ENCODE data around the gene COQ4.

The COQ4 gene

DNA sequence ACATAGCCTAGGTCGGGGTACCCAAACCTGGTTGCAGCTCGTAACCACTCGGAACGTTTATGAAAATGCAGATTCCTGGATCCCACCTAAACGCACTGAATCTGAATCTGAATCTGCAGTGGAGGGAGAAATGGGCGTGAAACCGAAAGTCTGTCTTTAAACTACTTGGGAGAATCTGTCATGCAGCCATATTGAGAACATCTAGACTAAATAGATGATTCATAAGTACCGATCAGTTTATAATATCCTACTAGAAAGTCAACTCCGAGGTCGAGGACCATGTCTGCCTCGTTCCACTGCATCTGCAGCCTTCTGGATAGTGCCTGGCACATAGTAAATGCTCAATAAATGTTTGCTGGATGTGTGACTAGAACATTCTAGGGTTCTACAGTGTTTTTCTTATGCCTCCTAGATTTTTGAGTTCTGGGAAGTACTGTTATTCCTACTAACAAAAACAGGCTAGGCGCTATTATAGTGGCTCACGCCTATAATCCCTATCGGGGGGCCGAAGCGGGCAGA lies 632 bp downstream of the COQ4 start (continued):
- TF ChIP-seq, protein P1, sequence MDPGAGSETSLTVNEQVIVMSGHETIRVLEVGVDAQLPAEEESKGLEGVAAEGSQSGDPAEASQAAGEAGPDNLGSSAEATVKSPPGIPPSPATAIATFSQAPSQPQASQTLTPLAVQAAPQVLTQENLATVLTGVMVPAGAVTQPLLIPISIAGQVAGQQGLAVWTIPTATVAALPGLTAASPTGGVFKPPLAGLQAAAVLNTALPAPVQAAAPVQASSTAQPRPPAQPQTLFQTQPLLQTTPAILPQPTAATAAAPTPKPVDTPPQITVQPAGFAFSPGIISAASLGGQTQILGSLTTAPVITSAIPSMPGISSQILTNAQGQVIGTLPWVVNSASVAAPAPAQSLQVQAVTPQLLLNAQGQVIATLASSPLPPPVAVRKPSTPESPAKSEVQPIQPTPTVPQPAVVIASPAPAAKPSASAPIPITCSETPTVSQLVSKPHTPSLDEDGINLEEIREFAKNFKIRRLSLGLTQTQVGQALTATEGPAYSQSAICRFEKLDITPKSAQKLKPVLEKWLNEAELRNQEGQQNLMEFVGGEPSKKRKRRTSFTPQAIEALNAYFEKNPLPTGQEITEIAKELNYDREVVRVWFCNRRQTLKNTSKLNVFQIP (CRISPR knock-in tag; IDR thresholded peaks at IDR 0.05; ENCODE audit: borderline replicate concordance, low read depth), result no peak
- TF ChIP-seq ZNF8 (CRISPR knock-in tag; IDR thresholded peaks at IDR 0.05), result no peak

DNA sequence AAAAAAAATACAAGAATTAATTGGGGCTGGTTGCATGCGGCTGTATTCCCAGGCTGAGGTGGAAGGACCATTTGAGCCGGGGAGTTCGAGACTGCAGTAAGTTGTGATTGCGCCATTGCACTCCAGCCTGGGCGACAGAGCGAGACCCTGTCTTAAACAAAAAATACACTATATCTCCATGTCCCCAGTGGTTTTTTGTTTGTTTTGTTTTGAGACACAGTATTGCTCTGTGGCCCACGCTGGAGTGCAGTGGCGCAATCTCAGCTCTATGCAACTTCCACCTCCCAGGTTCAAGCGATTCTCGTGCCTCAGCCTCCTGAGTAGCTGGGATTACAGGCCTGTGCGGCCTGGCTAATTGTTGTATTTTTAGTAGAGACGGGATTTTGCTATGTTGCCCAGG lies 1.2 kb downstream of the COQ4 start:
- TF ChIP-seq ZFP30 (CRISPR knock-in tag; IDR thresholded peaks at IDR 0.05), result no peak
- no peak for TF ChIP-seq CSDC2 (CRISPR knock-in tag; IDR thresholded peaks at IDR 0.05)
- TF ChIP-seq ZNF565 (CRISPR knock-in tag; conservative IDR thresholded peaks at IDR 0.05; ENCODE audit: low read depth), result no peak
- TF ChIP-seq, protein P2, sequence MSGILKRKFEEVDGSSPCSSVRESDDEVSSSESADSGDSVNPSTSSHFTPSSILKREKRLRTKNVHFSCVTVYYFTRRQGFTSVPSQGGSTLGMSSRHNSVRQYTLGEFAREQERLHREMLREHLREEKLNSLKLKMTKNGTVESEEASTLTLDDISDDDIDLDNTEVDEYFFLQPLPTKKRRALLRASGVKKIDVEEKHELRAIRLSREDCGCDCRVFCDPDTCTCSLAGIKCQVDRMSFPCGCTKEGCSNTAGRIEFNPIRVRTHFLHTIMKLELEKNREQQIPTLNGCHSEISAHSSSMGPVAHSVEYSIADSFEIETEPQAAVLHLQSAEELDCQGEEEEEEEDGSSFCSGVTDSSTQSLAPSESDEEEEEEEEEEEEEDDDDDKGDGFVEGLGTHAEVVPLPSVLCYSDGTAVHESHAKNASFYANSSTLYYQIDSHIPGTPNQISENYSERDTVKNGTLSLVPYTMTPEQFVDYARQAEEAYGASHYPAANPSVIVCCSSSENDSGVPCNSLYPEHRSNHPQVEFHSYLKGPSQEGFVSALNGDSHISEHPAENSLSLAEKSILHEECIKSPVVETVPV (CRISPR knock-in tag; IDR thresholded peaks at IDR 0.05), result no peak
- TF ChIP-seq TCF4 (CRISPR knock-in tag; IDR thresholded peaks at IDR 0.05; ENCODE audit: borderline replicate concordance), result no peak
- TF ChIP-seq, protein P3, sequence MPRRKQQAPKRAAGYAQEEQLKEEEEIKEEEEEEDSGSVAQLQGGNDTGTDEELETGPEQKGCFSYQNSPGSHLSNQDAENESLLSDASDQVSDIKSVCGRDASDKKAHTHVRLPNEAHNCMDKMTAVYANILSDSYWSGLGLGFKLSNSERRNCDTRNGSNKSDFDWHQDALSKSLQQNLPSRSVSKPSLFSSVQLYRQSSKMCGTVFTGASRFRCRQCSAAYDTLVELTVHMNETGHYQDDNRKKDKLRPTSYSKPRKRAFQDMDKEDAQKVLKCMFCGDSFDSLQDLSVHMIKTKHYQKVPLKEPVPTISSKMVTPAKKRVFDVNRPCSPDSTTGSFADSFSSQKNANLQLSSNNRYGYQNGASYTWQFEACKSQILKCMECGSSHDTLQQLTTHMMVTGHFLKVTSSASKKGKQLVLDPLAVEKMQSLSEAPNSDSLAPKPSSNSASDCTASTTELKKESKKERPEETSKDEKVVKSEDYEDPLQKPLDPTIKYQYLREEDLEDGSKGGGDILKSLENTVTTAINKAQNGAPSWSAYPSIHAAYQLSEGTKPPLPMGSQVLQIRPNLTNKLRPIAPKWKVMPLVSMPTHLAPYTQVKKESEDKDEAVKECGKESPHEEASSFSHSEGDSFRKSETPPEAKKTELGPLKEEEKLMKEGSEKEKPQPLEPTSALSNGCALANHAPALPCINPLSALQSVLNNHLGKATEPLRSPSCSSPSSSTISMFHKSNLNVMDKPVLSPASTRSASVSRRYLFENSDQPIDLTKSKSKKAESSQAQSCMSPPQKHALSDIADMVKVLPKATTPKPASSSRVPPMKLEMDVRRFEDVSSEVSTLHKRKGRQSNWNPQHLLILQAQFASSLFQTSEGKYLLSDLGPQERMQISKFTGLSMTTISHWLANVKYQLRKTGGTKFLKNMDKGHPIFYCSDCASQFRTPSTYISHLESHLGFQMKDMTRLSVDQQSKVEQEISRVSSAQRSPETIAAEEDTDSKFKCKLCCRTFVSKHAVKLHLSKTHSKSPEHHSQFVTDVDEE (CRISPR knock-in tag; IDR thresholded peaks at IDR 0.05), result no peak
- TF ChIP-seq TOX (CRISPR knock-in tag; IDR thresholded peaks at IDR 0.05; ENCODE audit: borderline replicate concordance), result no peak
- no peak for TF ChIP-seq BACH2 (CRISPR knock-in tag; IDR thresholded peaks at IDR 0.05; ENCODE audit: borderline replicate concordance)
- TF ChIP-seq ZNF70 (CRISPR knock-in tag; IDR thresholded peaks at IDR 0.05), result no peak
- TF ChIP-seq GLIS3 (CRISPR knock-in tag; IDR thresholded peaks at IDR 0.05), result no peak
- TF ChIP-seq ZC3H10 (CRISPR knock-in tag; IDR thresholded peaks at IDR 0.05), result no peak
- TF ChIP-seq, protein P4, sequence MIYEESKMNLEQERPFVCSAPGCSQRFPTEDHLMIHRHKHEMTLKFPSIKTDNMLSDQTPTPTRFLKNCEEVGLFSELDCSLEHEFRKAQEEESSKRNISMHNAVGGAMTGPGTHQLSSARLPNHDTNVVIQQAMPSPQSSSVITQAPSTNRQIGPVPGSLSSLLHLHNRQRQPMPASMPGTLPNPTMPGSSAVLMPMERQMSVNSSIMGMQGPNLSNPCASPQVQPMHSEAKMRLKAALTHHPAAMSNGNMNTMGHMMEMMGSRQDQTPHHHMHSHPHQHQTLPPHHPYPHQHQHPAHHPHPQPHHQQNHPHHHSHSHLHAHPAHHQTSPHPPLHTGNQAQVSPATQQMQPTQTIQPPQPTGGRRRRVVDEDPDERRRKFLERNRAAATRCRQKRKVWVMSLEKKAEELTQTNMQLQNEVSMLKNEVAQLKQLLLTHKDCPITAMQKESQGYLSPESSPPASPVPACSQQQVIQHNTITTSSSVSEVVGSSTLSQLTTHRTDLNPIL (CRISPR knock-in tag; IDR thresholded peaks at IDR 0.05; ENCODE audit: low read depth), result no peak
- TF ChIP-seq, protein P5, sequence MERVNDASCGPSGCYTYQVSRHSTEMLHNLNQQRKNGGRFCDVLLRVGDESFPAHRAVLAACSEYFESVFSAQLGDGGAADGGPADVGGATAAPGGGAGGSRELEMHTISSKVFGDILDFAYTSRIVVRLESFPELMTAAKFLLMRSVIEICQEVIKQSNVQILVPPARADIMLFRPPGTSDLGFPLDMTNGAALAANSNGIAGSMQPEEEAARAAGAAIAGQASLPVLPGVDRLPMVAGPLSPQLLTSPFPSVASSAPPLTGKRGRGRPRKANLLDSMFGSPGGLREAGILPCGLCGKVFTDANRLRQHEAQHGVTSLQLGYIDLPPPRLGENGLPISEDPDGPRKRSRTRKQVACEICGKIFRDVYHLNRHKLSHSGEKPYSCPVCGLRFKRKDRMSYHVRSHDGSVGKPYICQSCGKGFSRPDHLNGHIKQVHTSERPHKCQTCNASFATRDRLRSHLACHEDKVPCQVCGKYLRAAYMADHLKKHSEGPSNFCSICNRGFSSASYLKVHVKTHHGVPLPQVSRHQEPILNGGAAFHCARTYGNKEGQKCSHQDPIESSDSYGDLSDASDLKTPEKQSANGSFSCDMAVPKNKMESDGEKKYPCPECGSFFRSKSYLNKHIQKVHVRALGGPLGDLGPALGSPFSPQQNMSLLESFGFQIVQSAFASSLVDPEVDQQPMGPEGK (CRISPR knock-in tag; IDR thresholded peaks at IDR 0.05; ENCODE audit: borderline replicate concordance), result no peak
- TF ChIP-seq SNAI2 (CRISPR knock-in tag; IDR thresholded peaks at IDR 0.05), result no peak
- TF ChIP-seq, protein P1 (CRISPR knock-in tag; IDR thresholded peaks at IDR 0.05; ENCODE audit: borderline replicate concordance, low read depth), result no peak
- no peak for TF ChIP-seq ZNF8 (CRISPR knock-in tag; IDR thresholded peaks at IDR 0.05)
- no peak for TF ChIP-seq PPARA (CRISPR knock-in tag; IDR thresholded peaks at IDR 0.05; ENCODE audit: borderline replicate concordance)
- no peak for TF ChIP-seq ZFP3 (CRISPR knock-in tag; IDR thresholded peaks at IDR 0.05)
- no peak for TF ChIP-seq RARB (CRISPR knock-in tag; IDR thresholded peaks at IDR 0.05)
- TF ChIP-seq ESRRG (CRISPR knock-in tag; IDR thresholded peaks at IDR 0.05), result no peak
- no peak for ATAC-seq

DNA sequence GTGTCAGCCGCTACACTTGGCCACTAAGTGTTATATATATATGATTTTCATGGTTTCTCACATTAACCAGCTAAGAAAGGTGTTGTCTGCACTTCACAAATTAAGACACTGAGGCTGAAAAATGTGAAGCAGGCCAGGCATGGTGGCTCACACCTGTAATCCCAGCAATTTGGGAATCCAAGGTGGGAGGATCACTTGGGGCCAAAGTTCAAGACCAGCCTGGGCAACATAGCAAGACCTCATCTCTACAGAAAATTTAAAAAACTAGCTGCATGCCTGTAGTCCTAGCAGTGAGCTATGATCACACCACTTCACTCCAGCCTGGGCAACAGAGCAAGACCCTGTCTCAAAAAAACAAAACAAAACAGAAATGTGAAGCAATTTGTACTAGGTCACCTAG lies 1.8 kb downstream of the COQ4 start:
- ATAC-seq, result no peak
- TF ChIP-seq SNAI2 (CRISPR knock-in tag; IDR thresholded peaks at IDR 0.05), result no peak
- no peak for TF ChIP-seq TOX (CRISPR knock-in tag; IDR thresholded peaks at IDR 0.05; ENCODE audit: borderline replicate concordance)
- no peak for TF ChIP-seq ZFP3 (CRISPR knock-in tag; IDR thresholded peaks at IDR 0.05)
- TF ChIP-seq ZNF8 (CRISPR knock-in tag; IDR thresholded peaks at IDR 0.05), result no peak
- TF ChIP-seq ZNF70 (CRISPR knock-in tag; IDR thresholded peaks at IDR 0.05), result no peak
- no peak for TF ChIP-seq ISL1 (CRISPR knock-in tag; IDR thresholded peaks at IDR 0.05)
- no peak for TF ChIP-seq RARB (CRISPR knock-in tag; IDR thresholded peaks at IDR 0.05)
- no peak for TF ChIP-seq GLIS3 (CRISPR knock-in tag; IDR thresholded peaks at IDR 0.05)
- TF ChIP-seq, protein P4 (CRISPR knock-in tag; IDR thresholded peaks at IDR 0.05; ENCODE audit: low read depth), result no peak
- TF ChIP-seq ARNTL (CRISPR knock-in tag; IDR thresholded peaks at IDR 0.05; ENCODE audit: borderline replicate concordance, low read depth), result no peak
- no peak for TF ChIP-seq ESRRG (CRISPR knock-in tag; IDR thresholded peaks at IDR 0.05)
- TF ChIP-seq, protein P1 (CRISPR knock-in tag; IDR thresholded peaks at IDR 0.05; ENCODE audit: borderline replicate concordance, low read depth), result no peak
- no peak for TF ChIP-seq ZFP30 (CRISPR knock-in tag; IDR thresholded peaks at IDR 0.05)
